SKM-1 treated with dmso at 0.1 percent for 144 hours (cell line): ENCODE measurements around the gene DMRTA1.
"Not testable (repeated sequence)": the region's sequence is repeated elsewhere in the genome, so short reads cannot be mapped to it uniquely, and the experiment has no call there.

Experiments used
- DNase-seq: peaks from one replicate; lab custom pipeline; 2025; ENCODE audit not compliant: unreplicated experiment; lab: John Stamatoyannopoulos, UW

Gene DMRTA1

GRCh38 chr9:22446589-22446949 lies at the start of gene DMRTA1:
DMRTA1 (plus strand) TSS chr9:22446824; CDS start chr9:22447066, 242 bp downstream.
- peak; percentile 68 for DNase-seq

DNA sequence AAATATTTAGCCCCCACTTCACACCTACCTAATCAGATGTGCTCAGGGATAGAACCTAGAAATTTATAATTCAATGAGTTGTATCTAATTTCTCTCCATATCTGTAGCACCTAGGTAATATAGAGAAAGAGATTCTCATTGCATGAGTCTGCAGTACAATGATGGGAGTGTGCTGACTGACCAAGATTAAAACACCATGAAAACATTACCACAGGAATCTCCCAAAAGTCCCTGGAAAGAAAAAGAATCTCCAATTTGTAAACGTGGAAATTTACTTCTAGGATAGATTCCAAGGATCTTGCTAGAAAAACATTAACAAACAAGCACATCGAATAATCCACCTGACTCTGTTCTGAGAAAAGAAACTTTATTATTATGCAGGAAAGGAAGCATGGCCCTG lies 45.0 kb upstream of the DMRTA1 start:
- DNase-seq: no peak

DNA sequence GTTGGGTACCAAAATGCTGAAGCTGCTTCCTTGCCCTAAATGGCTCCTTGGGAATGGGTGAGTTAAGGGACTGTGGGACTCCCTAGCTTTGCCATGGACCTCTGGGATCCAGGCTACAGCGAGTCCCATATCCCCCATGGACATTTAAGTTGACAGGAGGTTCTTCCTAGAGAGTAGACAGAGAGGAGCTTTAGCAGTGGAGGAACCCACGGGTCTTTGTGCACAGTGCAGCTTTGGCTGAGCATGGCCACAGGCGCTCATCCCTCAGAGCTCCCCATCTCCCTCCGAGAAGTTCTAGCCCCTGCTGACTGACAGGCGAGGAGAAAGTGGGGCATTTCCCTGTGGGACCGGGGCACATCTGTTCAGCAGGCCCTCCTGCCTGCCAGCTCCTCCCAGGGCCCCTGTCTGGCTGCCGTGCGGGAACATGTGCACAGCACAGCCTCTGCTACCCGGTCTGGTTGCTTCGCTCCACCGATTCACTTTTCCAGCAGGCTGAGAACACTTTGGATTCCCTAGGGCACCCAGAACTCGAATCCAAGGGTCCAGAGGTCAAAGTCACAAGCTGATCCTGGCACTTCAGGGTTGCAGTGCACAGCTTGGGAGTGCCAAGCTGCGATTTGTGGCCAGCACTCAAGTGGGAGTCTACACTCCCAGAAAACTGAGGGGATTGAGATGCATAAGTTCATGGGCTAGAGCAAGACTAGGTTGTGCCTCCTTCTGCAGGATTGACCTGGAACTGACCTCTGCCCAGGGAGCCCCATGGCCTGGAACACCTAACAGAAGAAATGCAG lies 40.6 kb upstream of the DMRTA1 start:
- no peak for DNase-seq

GRCh38 chr9:22413884-22414283 lies 32.7 kb upstream of the DMRTA1 start:
- DNase-seq: peak; percentile 19

DNA sequence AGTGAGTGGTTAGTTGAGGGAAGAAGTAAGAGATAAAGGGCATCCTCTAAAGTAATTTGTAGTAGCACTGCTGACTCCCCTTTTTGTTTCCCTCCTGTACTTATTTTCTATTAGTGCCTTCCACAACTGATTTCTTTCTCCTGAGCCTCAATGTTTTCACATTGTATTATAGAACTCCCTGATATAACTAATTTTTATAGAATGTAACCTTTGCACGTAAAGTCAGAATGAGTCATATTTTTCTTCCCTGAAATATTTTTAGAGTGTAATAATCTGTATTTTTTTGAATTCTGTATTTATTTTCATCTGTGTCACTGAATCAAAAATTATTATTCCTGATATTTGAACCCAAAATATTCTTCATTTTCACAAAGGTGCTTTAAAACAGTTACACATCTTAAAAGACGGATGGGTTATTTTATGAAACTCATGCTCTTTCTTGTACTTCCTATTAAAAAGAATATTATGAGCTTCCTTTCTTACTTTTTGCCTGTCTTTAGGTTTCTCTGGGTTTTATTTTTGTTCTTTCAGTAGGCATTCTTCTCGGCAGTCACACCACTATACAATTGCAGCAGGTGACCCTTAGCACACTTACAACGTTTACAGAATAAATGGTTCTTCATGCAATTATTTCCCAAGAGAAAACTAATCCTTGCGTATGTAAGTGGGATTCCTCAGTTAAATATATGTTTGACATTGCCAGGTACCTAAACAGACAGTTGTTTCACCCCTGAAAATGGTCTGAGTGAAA lies 30.5 kb upstream of the DMRTA1 start:
- no peak for DNase-seq

GRCh38 chr9:22416692-22417060 lies 29.9 kb upstream of the DMRTA1 start:
- DNase-seq: peak; percentile 9

GRCh38 chr9:22423566-22423965 lies 23.1 kb upstream of the DMRTA1 start:
- DNase-seq: no peak

GRCh38 chr9:22424616-22425015 lies 22.0 kb upstream of the DMRTA1 start:
- no peak for DNase-seq

GRCh38 chr9:22425551-22425950 lies 21.1 kb upstream of the DMRTA1 start:
- DNase-seq: no peak

- DNase-seq: no peak
These were observed 19.3 kb upstream of the DMRTA1 start for GRCh38 chr9:22427226-22427880.

- DNase-seq: no peak
These were observed 12.9 kb upstream of the DMRTA1 start for GRCh38 chr9:22433691-22434090.

GRCh38 chr9:22435252-22435651 lies 11.4 kb upstream of the DMRTA1 start:
- DNase-seq: not testable (repeated sequence)

DNA sequence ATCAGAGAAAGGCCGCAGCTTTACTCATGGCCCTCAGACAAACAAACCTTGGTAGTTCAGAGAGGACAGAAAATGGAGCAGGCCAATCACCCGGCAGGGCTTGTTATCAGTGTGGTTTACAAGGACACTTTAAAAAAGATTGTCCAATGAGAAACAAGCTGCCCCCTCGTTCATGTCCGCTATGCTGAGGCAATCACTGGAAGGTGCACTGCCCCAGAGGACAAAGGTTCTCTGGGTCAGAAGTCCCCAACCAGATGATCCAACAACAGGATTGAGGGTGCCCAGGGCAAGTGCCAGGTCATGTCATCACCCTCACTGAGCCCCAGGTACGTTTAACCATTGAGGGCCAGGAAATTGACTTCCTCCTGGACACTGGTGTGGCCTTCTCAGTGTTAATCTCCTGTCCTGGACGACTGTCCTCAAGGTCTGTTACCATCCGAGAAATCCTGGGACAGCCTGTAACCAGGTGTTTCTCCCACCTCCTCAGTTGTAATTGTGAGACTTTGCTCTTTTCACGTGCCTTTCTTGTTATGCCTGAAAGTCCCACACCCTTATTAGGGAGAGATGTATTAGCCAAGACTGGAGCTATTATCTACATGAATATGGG lies 9.1 kb upstream of the DMRTA1 start:
- DNase-seq: not testable (repeated sequence)

DNA sequence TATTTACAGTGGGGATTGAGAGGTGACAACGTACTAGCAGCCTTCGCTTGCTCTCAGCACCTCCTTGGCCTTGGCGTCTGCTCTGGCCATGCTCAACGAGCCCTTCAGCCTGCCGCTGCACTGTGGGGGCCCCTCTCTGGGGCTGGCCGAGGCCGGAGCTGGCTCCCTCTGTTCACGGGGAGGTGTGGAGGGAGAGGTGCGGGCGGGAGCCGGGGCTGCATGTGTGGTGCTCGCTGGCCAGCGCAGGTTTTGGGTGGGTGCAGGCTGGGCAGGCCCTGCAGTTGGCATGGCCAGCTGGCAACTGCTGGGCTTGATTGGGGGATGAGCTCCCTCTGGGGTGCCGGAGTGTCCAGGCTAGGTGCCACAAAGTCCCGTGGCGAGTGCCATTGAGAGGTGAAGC lies 5.8 kb upstream of the DMRTA1 start:
- DNase-seq: no peak

- peak; percentile 17 for DNase-seq
These were observed 460 bp downstream of the DMRTA1 start for GRCh38 chr9:22446950-22447617.

GRCh38 chr9:22447618-22448305 lies 1.1 kb downstream of the DMRTA1 start:
- no peak for DNase-seq

- DNase-seq: no peak
These were observed 3.1 kb downstream of the DMRTA1 start for GRCh38 chr9:22449719-22450118.

- DNase-seq: peak; percentile 22
These were observed 5.9 kb downstream of the DMRTA1 start for GRCh38 chr9:22452415-22453010.

- DNase-seq: no peak
These were observed 7.4 kb downstream of the DMRTA1 start for GRCh38 chr9:22454016-22454415.

DNA sequence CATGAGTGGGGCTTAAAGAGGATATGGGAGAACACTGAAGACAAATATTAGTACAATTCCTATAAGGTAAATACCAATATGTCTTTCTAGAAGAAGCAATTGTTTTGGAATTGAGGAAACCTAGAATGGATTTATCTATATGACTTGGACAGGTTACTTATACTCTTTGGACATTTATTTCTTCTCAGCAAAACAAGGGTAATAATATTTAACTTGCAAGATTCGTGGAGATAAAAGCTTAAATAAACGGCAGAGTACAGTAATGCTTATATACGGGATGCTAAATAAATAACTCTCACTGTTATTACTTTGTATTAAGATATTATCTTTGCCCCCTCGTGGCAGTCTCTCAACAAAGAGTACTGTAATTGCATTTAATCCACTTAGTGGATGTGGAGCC lies 8.6 kb downstream of the DMRTA1 start:
- no peak for DNase-seq
